NCI-H1092 treated with DMSO at 0.1 percent for 48 hours (cell line): ENCODE data around the gene SYCP2L.
"Not testable (repeated sequence)": the region's sequence is repeated elsewhere in the genome, so short reads cannot be mapped to it uniquely, and the experiment has no call there.

ENCODE experiments used
- DNase-seq: peaks from one replicate; lab custom pipeline; 2025; lab: John Stamatoyannopoulos, UW

SYCP2L gene

GRCh38 chr6:10957414-10957886, 70.6 kb downstream of the SYCP2L start:
- DNase-seq: no peak

GRCh38 chr6:10960171-10960570, 73.3 kb downstream of the SYCP2L start:
- no peak for DNase-seq

- no peak for DNase-seq
These were observed 75.0 kb downstream of the SYCP2L start for GRCh38 chr6:10961837-10962236.

GRCh38 chr6:10962673-10963072, 75.8 kb downstream of the SYCP2L start:
- no peak for DNase-seq

- no peak for DNase-seq
These were observed 76.3 kb downstream of the SYCP2L start for GRCh38 chr6:10963113-10963512.

GRCh38 chr6:10964684-10965083, 77.8 kb downstream of the SYCP2L start:
- no peak for DNase-seq

- DNase-seq: no peak
These were observed 81.9 kb downstream of the SYCP2L start for GRCh38 chr6:10968776-10969175.

- DNase-seq: no peak
These were observed 83.9 kb downstream of the SYCP2L start for GRCh38 chr6:10970731-10971130.

GRCh38 chr6:10972196-10972595, 85.3 kb downstream of the SYCP2L start:
- no peak for DNase-seq

- no peak for DNase-seq
These were observed 89.7 kb downstream of the SYCP2L start for GRCh38 chr6:10976571-10976970.

GRCh38 chr6:10977231-10977968, 90.5 kb downstream of the SYCP2L start:
- no peak for DNase-seq

- DNase-seq: no peak
These were observed 92.8 kb downstream of the SYCP2L start for GRCh38 chr6:10979603-10980002.

- DNase-seq: no peak
These were observed 94.6 kb downstream of the SYCP2L start for GRCh38 chr6:10981409-10981808.

- not testable (repeated sequence) for DNase-seq
These were observed 98.1 kb downstream of the SYCP2L start for GRCh38 chr6:10984959-10985358.

GRCh38 chr6:10989587-10989986, 102.7 kb downstream of the SYCP2L start:
- DNase-seq: no peak

- DNase-seq: no peak
These were observed 104.3 kb downstream of the SYCP2L start for GRCh38 chr6:10991115-10991514.

- DNase-seq: no peak
These were observed 107.0 kb downstream of the SYCP2L start for GRCh38 chr6:10993896-10994295.

GRCh38 chr6:10995114-10995707, 108.4 kb downstream of the SYCP2L start:
- no peak for DNase-seq

GRCh38 chr6:10999994-11000393, 113.1 kb downstream of the SYCP2L start:
- no peak for DNase-seq

GRCh38 chr6:11002176-11002575, 115.3 kb downstream of the SYCP2L start:
- DNase-seq: no peak

GRCh38 chr6:11003297-11003696, 116.4 kb downstream of the SYCP2L start:
- DNase-seq: not testable (repeated sequence)

GRCh38 chr6:11006061-11006460, 119.2 kb downstream of the SYCP2L start:
- no peak for DNase-seq

GRCh38 chr6:11007715-11008608, 121.1 kb downstream of the SYCP2L start:
- DNase-seq: no peak
